K562 (cell line): ENCODE results near the gene CAPN10. TPM values are rescaled to one million over a fixed set of nuclear protein-coding genes. Genes with fewer than 3 reads are reported as not detected.

Experiments
- ARNT ChIP-seq, 2 experiments: fragments of 450-650 bp; IDR thresholded peaks; 2 replicates each; pipeline ENCODE4 v1.6.1; 2016; ENCODE audit warnings: mild to moderate bottlenecking in 1 of 2
- CBX3 ChIP-seq, 2 experiments: IDR thresholded peaks; 1 replicate in 1 of 2; 2 replicates in 1 of 2; pipeline ENCODE4 v1.6.1; 2012; ENCODE audit warnings: inconsistent platforms in 2 of 2, low read length in 2 of 2, borderline replicate concordance in 1 of 2, control low read depth in 1 of 2
- ERF ChIP-seq: fragments of 450-650 bp; formaldehyde crosslinking; IDR thresholded peaks from 2 replicates; pipeline ENCODE4 v1.4.0; 2020; ENCODE audit warnings: mild to moderate bottlenecking, mixed read lengths
- ESRRB ChIP-seq: fragments of 250-450 bp; sonication (Bioruptor Pico); IDR thresholded peaks from 2 replicates; pipeline ENCODE4 v1.5.0; 2020; ENCODE audit warnings: mild to moderate bottlenecking, moderate library complexity, borderline replicate concordance
- FOXP1 ChIP-seq: sonication (generic); formaldehyde crosslinking; IDR thresholded peaks from 2 replicates; pipeline ENCODE4 v1.8.0; 2022; ENCODE audit warnings: mild to moderate bottlenecking, missing genetic modification reagents
- L3MBTL2 ChIP-seq: fragments of 450-650 bp; IDR thresholded peaks from 2 replicates; pipeline ENCODE4 v1.6.1; 2016; ENCODE audit warnings: mild to moderate bottlenecking, moderate library complexity
- MBD2 ChIP-seq: sonication (generic); IDR thresholded peaks from 2 replicates; pipeline ENCODE4 v1.6.1; 2016; ENCODE audit warnings: low read depth, borderline replicate concordance
- MYBL2 ChIP-seq, 2 experiments: fragments of 450-650 bp in 1 of 2; sonication (generic) in 1 of 2; formaldehyde crosslinking in 1 of 2; IDR thresholded peaks; 2 replicates each; pipeline versions ENCODE4 v1.6.1 to v1.8.1; 2017 to 2022; ENCODE audit warnings: borderline replicate concordance in 1 of 2, inconsistent platforms in 1 of 2, low read depth in 1 of 2, mild to moderate bottlenecking in 1 of 2, missing genetic modification reagents in 1 of 2, moderate library complexity in 1 of 2
- NFE2L1 ChIP-seq: fragments of 450-650 bp; IDR thresholded peaks from 2 replicates; pipeline ENCODE4 v1.6.1; 2016; ENCODE audit warnings: missing genetic modification characterization, low read depth, mild to moderate bottlenecking, missing compliant biosample characterization, moderate library complexity, borderline replicate concordance
- PHB2 ChIP-seq: fragments of 450-650 bp; IDR thresholded peaks from 2 replicates; pipeline ENCODE4 v1.6.1; 2017; ENCODE audit warnings: low read depth
- RBM39 ChIP-seq: fragments of 200-400 bp; formaldehyde crosslinking; optimal IDR thresholded peaks from 2 replicates; pipeline ENCODE3; 2018; ENCODE audit warnings: low read depth, low read length
- polyA plus RNA-seq, 8 experiments: library from polyadenylated mRNA; depleted of rRNA in 4 of 8; stranded (reverse) in 5 of 8; unstranded in 3 of 8; fragments of >200 nt; fragmentation: Nextera tagmentation in 2 of 8; fragmentation: Illumina TruSeq in 1 of 8; extraction: Ambion mirVana in 2 of 8; extraction: Trizol in 1 of 8; gene quantifications; 2 replicates each; pipeline versions ENCODE4 v1.2.1 to v1.2.3, GENCODE V29; 2011 to 2014; ENCODE audit warnings: inconsistent platforms in 1 of 8, missing spikeins in 1 of 8
- total RNA-seq, 7 experiments: library from RNA; depleted of rRNA in 6 of 7; stranded (reverse); fragments of >200 nt in 6 of 7; fragmentation: Illumina TruSeq in 2 of 7; extraction: Trizol in 2 of 7; gene quantifications; 2 replicates each; pipeline versions ENCODE4 v1.2.1 to v1.2.3, GENCODE V29; 2011 to 2021; ENCODE audit warnings: low replicate concordance in 1 of 7
- TF ChIP-seq, protein P1 (sequence below), 2 experiments: fragments of 450-650 bp in 1 of 2; sonication (generic) in 1 of 2; formaldehyde crosslinking in 1 of 2; IDR thresholded peaks in 1 of 2; conservative IDR thresholded peaks in 1 of 2; 2 replicates each; pipeline versions ENCODE4 v1.6.1 to v1.8.1; 2016 to 2023; ENCODE audit warnings: mild to moderate bottlenecking in 2 of 2, moderate library complexity in 2 of 2, inconsistent platforms in 1 of 2, missing genetic modification reagents in 1 of 2
- TF ChIP-seq, protein P2 (sequence below), 2 experiments: fragments of 250-450 bp in 1 of 2; fragments of 450-650 bp in 1 of 2; sonication (Bioruptor Pico) in 1 of 2; IDR thresholded peaks; 2 replicates each; pipeline versions ENCODE4 v1.6.1 to v1.8.0; 2016 to 2021; ENCODE audit warnings: mild to moderate bottlenecking in 2 of 2, moderate library complexity in 2 of 2, missing compliant biosample characterization in 1 of 2, missing genetic modification characterization in 1 of 2
- TF ChIP-seq, protein P3 (sequence below), 2 experiments: IDR thresholded peaks; 2 replicates each; pipeline ENCODE4 v1.6.1; 2011; ENCODE audit warnings: borderline replicate concordance in 1 of 2, control low read depth in 1 of 2, low read depth in 1 of 2, low read length in 1 of 2, mild to moderate bottlenecking in 1 of 2, mixed read lengths in 1 of 2, moderate library complexity in 1 of 2; ENCODE audit not compliant: insufficient read depth in 1 of 2, insufficient read length in 1 of 2, poor library complexity in 1 of 2, severe bottlenecking in 1 of 2; ENCODE audit errors: extremely low read depth in 1 of 2
- TF ChIP-seq, protein P4 (sequence below): fragments of 450-650 bp; IDR thresholded peaks from 2 replicates; pipeline ENCODE4 v1.6.1; 2016; ENCODE audit warnings: mild to moderate bottlenecking
- TF ChIP-seq, protein P5 (sequence below): sonication (generic); formaldehyde crosslinking; IDR thresholded peaks from 2 replicates; pipeline ENCODE4 v1.9.0; 2022; ENCODE audit warnings: mild to moderate bottlenecking, missing genetic modification reagents
- TF ChIP-seq, protein P6 (sequence below): fragments of 150-350 bp; conservative IDR thresholded peaks from 2 replicates; pipeline ENCODE4 v1.6.1; 2014; ENCODE audit warnings: low read length

The CAPN10 gene
- total and polyA plus RNA-seq, 9 of the 15 experiments (the other 6 are each of a cell fraction or from before 2014, with no cell fraction given) = 0.08 to 26.1 (median 8.4) TPM

DNA sequence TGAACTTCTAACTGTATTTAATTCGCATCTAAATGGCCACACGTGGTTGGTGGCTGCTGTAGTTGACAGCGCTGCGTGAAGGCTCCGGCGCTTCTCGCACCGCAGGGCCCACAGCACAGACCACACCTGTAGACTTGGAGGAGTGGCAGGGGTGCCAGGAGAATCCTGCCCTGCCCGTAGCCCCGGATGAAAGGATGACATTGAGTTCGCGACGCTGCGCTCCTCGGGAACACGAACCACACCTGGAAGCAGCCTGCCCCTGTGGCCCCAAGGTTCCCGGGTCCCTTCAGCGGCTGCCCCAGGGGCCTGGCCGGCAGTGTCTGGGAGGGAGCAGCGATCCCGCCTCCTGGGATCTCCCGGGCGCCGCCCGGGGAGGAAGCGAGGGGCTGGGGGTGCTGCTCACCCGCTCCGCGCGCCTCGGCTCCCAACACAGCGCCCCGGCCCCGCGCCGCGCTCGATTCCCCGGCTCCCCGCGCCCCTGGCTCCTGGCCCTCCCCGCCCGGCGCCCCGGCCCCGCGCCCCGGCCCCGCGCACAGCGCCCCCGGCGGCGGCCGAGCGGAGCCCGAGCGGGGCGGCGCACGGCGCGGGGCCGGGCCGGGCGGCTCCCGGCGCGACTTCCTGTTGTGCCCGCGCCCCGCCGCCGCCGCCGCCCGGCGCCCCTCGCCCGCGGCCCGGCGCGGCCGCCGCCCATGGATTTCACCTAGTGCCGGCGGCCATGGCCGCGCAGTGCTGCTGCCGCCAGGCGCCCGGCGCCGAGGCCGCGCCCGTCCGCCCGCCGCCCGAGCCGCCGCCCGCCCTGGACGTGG, 18.5 kb upstream of the CAPN10 start, which contains the start of gene RNPEPL1 (continued):
- TF ChIP-seq, protein P1, sequence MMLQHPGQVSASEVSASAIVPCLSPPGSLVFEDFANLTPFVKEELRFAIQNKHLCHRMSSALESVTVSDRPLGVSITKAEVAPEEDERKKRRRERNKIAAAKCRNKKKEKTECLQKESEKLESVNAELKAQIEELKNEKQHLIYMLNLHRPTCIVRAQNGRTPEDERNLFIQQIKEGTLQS (IDR thresholded peaks at IDR 0.05) = no peak
- TF ChIP-seq, protein P1 (CRISPR knock-in tag; conservative IDR thresholded peaks at IDR 0.05) = no peak
- TF ChIP-seq MYBL2 (IDR thresholded peaks at IDR 0.05; ENCODE audit: low read depth) (no peak), MYBL2 (CRISPR knock-in tag; IDR thresholded peaks at IDR 0.05; ENCODE audit: borderline replicate concordance) (no peak), RBM39 (no peak), ESRRB (no peak), NFE2L1 (tag) (no peak), CBX3 (IDR thresholded peaks at IDR 0.05; ENCODE audit: borderline replicate concordance in 1 of 2, low read length in 2 of 2) (no peak), PHB2 (no peak), FOXP1 (CRISPR knock-in tag) (no peak), ERF (CRISPR knock-in tag) (no peak), L3MBTL2 (peak; percentile 41; the same call in 1 of the 2 replicates), MBD2 (no peak), ARNT (IDR thresholded peaks at IDR 0.05) (no peak)
- TF ChIP-seq, protein P2, sequence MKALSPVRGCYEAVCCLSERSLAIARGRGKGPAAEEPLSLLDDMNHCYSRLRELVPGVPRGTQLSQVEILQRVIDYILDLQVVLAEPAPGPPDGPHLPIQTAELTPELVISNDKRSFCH (CRISPR knock-in tag; IDR thresholded peaks at IDR 0.05) = no peak
- TF ChIP-seq, protein P2 (tag; IDR thresholded peaks at IDR 0.05) = no peak
- TF ChIP-seq, protein P3, sequence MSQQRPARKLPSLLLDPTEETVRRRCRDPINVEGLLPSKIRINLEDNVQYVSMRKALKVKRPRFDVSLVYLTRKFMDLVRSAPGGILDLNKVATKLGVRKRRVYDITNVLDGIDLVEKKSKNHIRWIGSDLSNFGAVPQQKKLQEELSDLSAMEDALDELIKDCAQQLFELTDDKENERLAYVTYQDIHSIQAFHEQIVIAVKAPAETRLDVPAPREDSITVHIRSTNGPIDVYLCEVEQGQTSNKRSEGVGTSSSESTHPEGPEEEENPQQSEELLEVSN (IDR thresholded peaks at IDR 0.05; ENCODE audit: borderline replicate concordance in 1 of 2, extremely low read depth in 1 of 2, insufficient read depth in 1 of 2, insufficient read length in 1 of 2, low read depth in 1 of 2, low read length in 1 of 2, poor library complexity in 1 of 2, severe bottlenecking in 1 of 2) = peak in 1 of 2 experiments; percentile 38
- TF ChIP-seq, protein P4, sequence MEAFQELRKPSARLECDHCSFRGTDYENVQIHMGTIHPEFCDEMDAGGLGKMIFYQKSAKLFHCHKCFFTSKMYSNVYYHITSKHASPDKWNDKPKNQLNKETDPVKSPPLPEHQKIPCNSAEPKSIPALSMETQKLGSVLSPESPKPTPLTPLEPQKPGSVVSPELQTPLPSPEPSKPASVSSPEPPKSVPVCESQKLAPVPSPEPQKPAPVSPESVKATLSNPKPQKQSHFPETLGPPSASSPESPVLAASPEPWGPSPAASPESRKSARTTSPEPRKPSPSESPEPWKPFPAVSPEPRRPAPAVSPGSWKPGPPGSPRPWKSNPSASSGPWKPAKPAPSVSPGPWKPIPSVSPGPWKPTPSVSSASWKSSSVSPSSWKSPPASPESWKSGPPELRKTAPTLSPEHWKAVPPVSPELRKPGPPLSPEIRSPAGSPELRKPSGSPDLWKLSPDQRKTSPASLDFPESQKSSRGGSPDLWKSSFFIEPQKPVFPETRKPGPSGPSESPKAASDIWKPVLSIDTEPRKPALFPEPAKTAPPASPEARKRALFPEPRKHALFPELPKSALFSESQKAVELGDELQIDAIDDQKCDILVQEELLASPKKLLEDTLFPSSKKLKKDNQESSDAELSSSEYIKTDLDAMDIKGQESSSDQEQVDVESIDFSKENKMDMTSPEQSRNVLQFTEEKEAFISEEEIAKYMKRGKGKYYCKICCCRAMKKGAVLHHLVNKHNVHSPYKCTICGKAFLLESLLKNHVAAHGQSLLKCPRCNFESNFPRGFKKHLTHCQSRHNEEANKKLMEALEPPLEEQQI = no peak
- TF ChIP-seq, protein P5, sequence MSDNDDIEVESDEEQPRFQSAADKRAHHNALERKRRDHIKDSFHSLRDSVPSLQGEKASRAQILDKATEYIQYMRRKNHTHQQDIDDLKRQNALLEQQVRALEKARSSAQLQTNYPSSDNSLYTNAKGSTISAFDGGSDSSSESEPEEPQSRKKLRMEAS = peak; percentile 63
- TF ChIP-seq, protein P6, sequence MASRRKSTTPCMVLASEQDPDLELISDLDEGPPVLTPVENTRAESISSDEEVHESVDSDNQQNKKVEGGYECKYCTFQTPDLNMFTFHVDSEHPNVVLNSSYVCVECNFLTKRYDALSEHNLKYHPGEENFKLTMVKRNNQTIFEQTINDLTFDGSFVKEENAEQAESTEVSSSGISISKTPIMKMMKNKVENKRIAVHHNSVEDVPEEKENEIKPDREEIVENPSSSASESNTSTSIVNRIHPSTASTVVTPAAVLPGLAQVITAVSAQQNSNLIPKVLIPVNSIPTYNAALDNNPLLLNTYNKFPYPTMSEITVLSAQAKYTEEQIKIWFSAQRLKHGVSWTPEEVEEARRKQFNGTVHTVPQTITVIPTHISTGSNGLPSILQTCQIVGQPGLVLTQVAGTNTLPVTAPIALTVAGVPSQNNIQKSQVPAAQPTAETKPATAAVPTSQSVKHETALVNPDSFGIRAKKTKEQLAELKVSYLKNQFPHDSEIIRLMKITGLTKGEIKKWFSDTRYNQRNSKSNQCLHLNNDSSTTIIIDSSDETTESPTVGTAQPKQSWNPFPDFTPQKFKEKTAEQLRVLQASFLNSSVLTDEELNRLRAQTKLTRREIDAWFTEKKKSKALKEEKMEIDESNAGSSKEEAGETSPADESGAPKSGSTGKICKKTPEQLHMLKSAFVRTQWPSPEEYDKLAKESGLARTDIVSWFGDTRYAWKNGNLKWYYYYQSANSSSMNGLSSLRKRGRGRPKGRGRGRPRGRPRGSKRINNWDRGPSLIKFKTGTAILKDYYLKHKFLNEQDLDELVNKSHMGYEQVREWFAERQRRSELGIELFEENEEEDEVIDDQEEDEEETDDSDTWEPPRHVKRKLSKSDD = no peak
